ENCODE data around the gene SLC35A4.

SLC35A4 gene

DNA sequence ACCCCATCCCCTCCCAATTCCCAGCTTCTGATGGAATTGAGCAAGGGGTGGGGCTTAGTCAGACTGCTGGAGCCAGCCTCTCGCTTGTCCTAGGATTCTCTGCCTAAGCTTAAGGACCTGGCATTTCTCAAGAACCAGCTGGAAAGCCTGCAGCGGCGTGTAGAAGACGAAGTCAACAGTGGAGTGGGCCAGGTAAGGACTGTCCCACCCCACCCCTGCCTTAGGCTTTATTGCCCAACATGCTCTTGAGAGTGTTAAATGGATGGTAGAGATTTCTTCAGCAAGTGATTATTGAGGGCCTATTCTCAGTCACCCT lies 1.1 kb downstream of the SLC35A4 start:
- Histone ChIP-seq H3K4me1 (ENCODE audit: insufficient read depth, low read length, severe bottlenecking) (peaks cover 33% of the 10 kb centered on the region), H2AFZ (ENCODE audit: low read length) (no peak overlapping the region), H3K9ac (ENCODE audit: low read length) (peak overlapping the region; percentile 92; the same call in 1 of the 2 replicates), H3K9me2 (ENCODE audit: low read depth, low read length) (no peaks in the 10 kb centered on the region), H4K20me1 (ENCODE audit: insufficient read depth, low read length) (no peaks in the 10 kb centered on the region), H3K9me3 (ENCODE audit: low read length) (no peaks in the 10 kb centered on the region), H3K4me3 (ENCODE audit: low read depth, low read length, poor library complexity, severe bottlenecking) (peak overlapping the region; percentile 79), H3F3A (ENCODE audit: insufficient read depth, low read length) (no peaks in the 10 kb centered on the region), H3K27me3 (ENCODE audit: insufficient read depth, low read length) (no peaks in the 10 kb centered on the region), H3K4me2 (ENCODE audit: low read length) (peak overlapping the region; percentile 94), H3K27ac (ENCODE audit: low read depth, low read length, poor library complexity, severe bottlenecking) (peak overlapping the region; percentile 57), H3K79me2 (ENCODE audit: insufficient read depth, low read length) (no peaks in the 10 kb centered on the region), H3K36me3 (ENCODE audit: insufficient read depth, low read length) (peaks cover 33% of the 10 kb centered on the region)
- TF ChIP-seq, protein P1, sequence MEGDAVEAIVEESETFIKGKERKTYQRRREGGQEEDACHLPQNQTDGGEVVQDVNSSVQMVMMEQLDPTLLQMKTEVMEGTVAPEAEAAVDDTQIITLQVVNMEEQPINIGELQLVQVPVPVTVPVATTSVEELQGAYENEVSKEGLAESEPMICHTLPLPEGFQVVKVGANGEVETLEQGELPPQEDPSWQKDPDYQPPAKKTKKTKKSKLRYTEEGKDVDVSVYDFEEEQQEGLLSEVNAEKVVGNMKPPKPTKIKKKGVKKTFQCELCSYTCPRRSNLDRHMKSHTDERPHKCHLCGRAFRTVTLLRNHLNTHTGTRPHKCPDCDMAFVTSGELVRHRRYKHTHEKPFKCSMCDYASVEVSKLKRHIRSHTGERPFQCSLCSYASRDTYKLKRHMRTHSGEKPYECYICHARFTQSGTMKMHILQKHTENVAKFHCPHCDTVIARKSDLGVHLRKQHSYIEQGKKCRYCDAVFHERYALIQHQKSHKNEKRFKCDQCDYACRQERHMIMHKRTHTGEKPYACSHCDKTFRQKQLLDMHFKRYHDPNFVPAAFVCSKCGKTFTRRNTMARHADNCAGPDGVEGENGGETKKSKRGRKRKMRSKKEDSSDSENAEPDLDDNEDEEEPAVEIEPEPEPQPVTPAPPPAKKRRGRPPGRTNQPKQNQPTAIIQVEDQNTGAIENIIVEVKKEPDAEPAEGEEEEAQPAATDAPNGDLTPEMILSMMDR (IDR thresholded peaks at IDR 0.05; ENCODE audit: low read length): no peak
- no peak for TF ChIP-seq EZH2 (IDR thresholded peaks at IDR 0.05; ENCODE audit: borderline replicate concordance, low read length)

DNA sequence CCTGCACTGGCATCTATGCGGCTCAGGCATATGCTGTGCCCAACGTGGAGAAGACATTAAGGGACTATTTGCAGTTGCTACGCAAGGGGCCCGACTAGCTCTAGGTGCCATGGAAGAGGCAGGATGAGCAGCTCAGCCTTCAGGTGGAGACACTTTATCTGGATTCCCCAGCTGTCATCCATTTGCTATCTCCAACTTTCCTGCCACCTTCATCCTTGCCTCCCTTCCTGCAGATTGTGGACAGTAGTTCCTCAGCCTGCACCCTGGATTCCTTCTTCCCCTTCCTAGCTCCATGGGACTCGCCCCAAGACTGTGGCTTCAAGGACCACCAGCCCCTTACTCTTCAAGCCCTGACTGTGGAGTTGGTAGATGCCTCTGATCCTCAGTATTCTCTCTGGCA lies 2.0 kb downstream of the SLC35A4 start:
- peaks cover 33% of the 10 kb centered on the region for H3K36me3 ChIP-seq (ENCODE audit: insufficient read depth, low read length)
- no peaks in the 10 kb centered on the region for H3K9me3 ChIP-seq (ENCODE audit: low read length)
- peaks cover 33% of the 10 kb centered on the region for H3K4me1 ChIP-seq (ENCODE audit: insufficient read depth, low read length, severe bottlenecking)
- TF ChIP-seq EZH2 (IDR thresholded peaks at IDR 0.05; ENCODE audit: borderline replicate concordance, low read length): no peak
- TF ChIP-seq, protein P1 (IDR thresholded peaks at IDR 0.05; ENCODE audit: low read length): no peak
- H3K79me2 ChIP-seq (ENCODE audit: insufficient read depth, low read length): no peaks in the 10 kb centered on the region
- no peaks in the 10 kb centered on the region for H4K20me1 ChIP-seq (ENCODE audit: insufficient read depth, low read length)
- no peak overlapping the region for H3K27ac ChIP-seq (ENCODE audit: low read depth, low read length, poor library complexity, severe bottlenecking)
- no peaks in the 10 kb centered on the region for H3K27me3 ChIP-seq (ENCODE audit: insufficient read depth, low read length)
- H3K9ac ChIP-seq (ENCODE audit: low read length): no peak overlapping the region
- no peak overlapping the region for H3K4me3 ChIP-seq (ENCODE audit: low read depth, low read length, poor library complexity, severe bottlenecking)
- no peaks in the 10 kb centered on the region for H3F3A ChIP-seq (ENCODE audit: insufficient read depth, low read length)
- H2AFZ ChIP-seq (ENCODE audit: low read length): no peak overlapping the region
- no peak overlapping the region for H3K4me2 ChIP-seq (ENCODE audit: low read length)
- H3K9me2 ChIP-seq (ENCODE audit: low read depth, low read length): no peaks in the 10 kb centered on the region

GRCh38 chr5:140567136-140567818 lies 2.6 kb downstream of the SLC35A4 start:
- Histone ChIP-seq H4K20me1 (ENCODE audit: insufficient read depth, low read length) (no peaks in the 10 kb centered on the region), H3K9me2 (ENCODE audit: low read depth, low read length) (no peaks in the 10 kb centered on the region), H3K9ac (ENCODE audit: low read length) (no peak overlapping the region), H3K27ac (ENCODE audit: low read depth, low read length, poor library complexity, severe bottlenecking) (no peak overlapping the region), H3K4me3 (ENCODE audit: low read depth, low read length, poor library complexity, severe bottlenecking) (no peak overlapping the region), H3K27me3 (ENCODE audit: insufficient read depth, low read length) (no peaks in the 10 kb centered on the region), H3K9me3 (ENCODE audit: low read length) (no peaks in the 10 kb centered on the region), H3K36me3 (ENCODE audit: insufficient read depth, low read length) (peaks cover 33% of the 10 kb centered on the region), H3K4me2 (ENCODE audit: low read length) (no peak overlapping the region), H2AFZ (ENCODE audit: low read length) (no peak overlapping the region), H3F3A (ENCODE audit: insufficient read depth, low read length) (no peaks in the 10 kb centered on the region), H3K4me1 (ENCODE audit: insufficient read depth, low read length, severe bottlenecking) (peaks cover 33% of the 10 kb centered on the region), H3K79me2 (ENCODE audit: insufficient read depth, low read length) (no peaks in the 10 kb centered on the region)
- TF ChIP-seq, protein P1 (IDR thresholded peaks at IDR 0.05; ENCODE audit: low read length): no peak
- TF ChIP-seq EZH2 (IDR thresholded peaks at IDR 0.05; ENCODE audit: borderline replicate concordance, low read length): no peak
